SU-DHL-6 (cell line): Measurements from ENCODE around the gene DIS3L2.
"Not testable (repeated sequence)": the region's sequence is repeated elsewhere in the genome, so short reads cannot be mapped to it uniquely, and the experiment has no call there.

Experiments
- H2AFZ ChIP-seq: fragments of 200-600 bp; sonication (generic); 2 replicates; pipeline ENCODE4 v1.6.1; 2014; ENCODE audit warnings: low read depth, mild to moderate bottlenecking, moderate library complexity, mixed read lengths, antibody characterized with exemption, low read length; ENCODE audit not compliant: severe bottlenecking
- H3F3A ChIP-seq: fragments of 200-600 bp; shearing (Covaris generic); 2 replicates; pipeline ENCODE4 v1.6.0; 2016; ENCODE audit warnings: antibody characterized with exemption, mild to moderate bottlenecking; ENCODE audit not compliant: insufficient read depth
- H3K27ac ChIP-seq: fragments of 200-600 bp; sonication (generic); 2 replicates; pipeline ENCODE4 v1.5.1; 2016; ENCODE audit warnings: low read depth, mild to moderate bottlenecking, low read length, moderate library complexity, mixed read lengths
- H3K27me3 ChIP-seq: fragments of 200-600 bp; sonication (generic), shearing (Covaris generic); 2 replicates; pipeline ENCODE4 v1.6.0; 2014; ENCODE audit warnings: mild to moderate bottlenecking, low read length
- H3K36me3 ChIP-seq: fragments of 200-600 bp; sonication (generic); 2 replicates; pipeline ENCODE4 v1.6.1; 2014; ENCODE audit warnings: mild to moderate bottlenecking, low read length, mixed read lengths
- H3K4me2 ChIP-seq: fragments of 300-600, 200-600 bp; shearing (Covaris generic), sonication (generic); 2 replicates; pipeline ENCODE4 v1.6.0; 2014; ENCODE audit warnings: low read length, low read depth, mild to moderate bottlenecking; ENCODE audit not compliant: poor library complexity, severe bottlenecking
- H3K4me3 ChIP-seq: fragments of 200-600 bp; sonication (generic); 2 replicates; pipeline ENCODE4 v1.5.1; 2014; ENCODE audit warnings: antibody characterized with exemption, low read length, mild to moderate bottlenecking, mixed read lengths; ENCODE audit not compliant: insufficient read depth, poor library complexity, severe bottlenecking
- H3K79me2 ChIP-seq: fragments of 200-600 bp; sonication (generic); 2 replicates; pipeline ENCODE4 v1.6.1; 2014; ENCODE audit warnings: mild to moderate bottlenecking, low read length, moderate library complexity; ENCODE audit not compliant: insufficient read depth
- H3K9ac ChIP-seq: fragments of 200-600 bp; sonication (generic); 2 replicates; pipeline ENCODE4 v1.7.0; 2014; ENCODE audit warnings: mild to moderate bottlenecking, low read length
- H3K9me2 ChIP-seq: fragments of 200-600 bp; sonication (generic); replicated peaks from 2 replicates; pipeline ENCODE4 v1.6.1; 2014; ENCODE audit warnings: low read length; ENCODE audit not compliant: insufficient read depth
- H3K9me3 ChIP-seq: fragments of 200-600 bp; sonication (generic); 2 replicates; pipeline ENCODE4 v1.6.1; 2014; ENCODE audit warnings: low read length, mixed read lengths; ENCODE audit not compliant: insufficient read depth
- H4K20me1 ChIP-seq: fragments of 200-600 bp; sonication (generic); 2 replicates; pipeline ENCODE4 v1.6.1; 2014; ENCODE audit warnings: low read depth, mild to moderate bottlenecking, antibody characterized with exemption, low read length, moderate library complexity, mixed read lengths
- EZH2phosphoT487 ChIP-seq: fragments of 200-600 bp; sonication (generic), shearing (Covaris generic); conservative IDR thresholded peaks from 2 replicates; pipeline ENCODE4 v1.6.1; 2018; ENCODE audit warnings: mild to moderate bottlenecking, antibody characterized with exemption, low read length, moderate library complexity, mixed read lengths
- TF ChIP-seq, protein P1 (sequence below): fragments of 200-600 bp; sonication (generic); IDR thresholded peaks from one replicate; pipeline ENCODE4 v1.5.1; 2017; ENCODE audit warnings: antibody characterized with exemption, mild to moderate bottlenecking, low read length, moderate library complexity; ENCODE audit not compliant: insufficient read depth, poor library complexity, severe bottlenecking

Gene DIS3L2

DNA sequence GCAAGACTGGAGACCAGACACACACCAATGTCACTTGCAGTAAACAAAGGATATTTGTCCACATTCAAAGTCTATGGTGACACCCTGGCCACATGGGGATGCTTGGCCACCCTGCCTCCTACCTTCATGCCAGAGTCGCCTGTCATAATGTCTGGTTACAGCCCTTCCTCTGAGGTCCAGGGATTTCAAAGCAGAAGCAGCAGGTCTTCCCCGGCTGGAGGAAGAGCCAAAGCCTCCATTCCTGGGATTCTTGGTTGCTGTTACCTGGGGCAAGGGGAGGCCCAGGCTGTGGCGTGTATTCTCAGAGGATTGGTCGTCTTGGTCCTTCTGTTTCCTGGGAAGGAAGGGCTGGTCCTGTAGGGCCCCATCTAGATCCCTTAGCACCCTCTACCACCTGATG is 414.7 kb downstream of the DIS3L2 start:
- Histone ChIP-seq H3K79me2 (no peaks in the 10 kb centered on the region), H3K4me2 (no peak overlapping the region), H3K9me2 (no peaks in the 10 kb centered on the region), H3K36me3 (no peaks in the 10 kb centered on the region), H3K27me3 (no peaks in the 10 kb centered on the region), H3K27ac (no peak overlapping the region), H3F3A (no peaks in the 10 kb centered on the region), H4K20me1 (no peaks in the 10 kb centered on the region), H3K9ac (no peak overlapping the region), H3K9me3 (no peaks in the 10 kb centered on the region), H3K4me3 (no peak overlapping the region), H2AFZ (no peak overlapping the region)
- TF ChIP-seq EZH2phosphoT487: no peak

DNA sequence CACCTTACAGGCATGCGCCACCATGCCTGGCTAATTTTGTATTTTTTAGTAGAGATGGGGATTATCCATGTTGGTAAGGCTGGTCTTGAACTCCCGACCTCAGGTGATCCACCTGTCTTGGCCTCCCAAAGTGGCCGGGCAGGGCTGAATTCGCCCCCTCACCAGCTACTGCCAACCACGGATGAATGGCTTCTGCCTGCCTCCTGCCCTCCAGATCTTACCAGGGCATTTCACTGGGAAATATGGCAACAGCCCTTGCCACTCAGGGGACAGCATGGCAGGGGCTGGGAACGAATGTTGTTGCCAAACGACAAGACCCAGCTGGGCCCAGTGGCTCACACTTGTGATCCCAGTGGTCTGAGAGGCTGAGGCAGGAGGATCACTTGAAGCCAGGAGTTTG is 415.2 kb downstream of the DIS3L2 start:
- Histone ChIP-seq H4K20me1 (no peaks in the 10 kb centered on the region), H3K9me3 (no peaks in the 10 kb centered on the region), H3K36me3 (no peaks in the 10 kb centered on the region), H3K4me3 (no peak overlapping the region), H3K4me2 (no peak overlapping the region), H3K9ac (no peak overlapping the region), H3F3A (no peaks in the 10 kb centered on the region), H2AFZ (no peak overlapping the region), H3K27ac (no peak overlapping the region), H3K9me2 (no peaks in the 10 kb centered on the region), H3K27me3 (no peaks in the 10 kb centered on the region), H3K79me2 (no peaks in the 10 kb centered on the region)
- no peak for TF ChIP-seq EZH2phosphoT487
- TF ChIP-seq, protein P1, sequence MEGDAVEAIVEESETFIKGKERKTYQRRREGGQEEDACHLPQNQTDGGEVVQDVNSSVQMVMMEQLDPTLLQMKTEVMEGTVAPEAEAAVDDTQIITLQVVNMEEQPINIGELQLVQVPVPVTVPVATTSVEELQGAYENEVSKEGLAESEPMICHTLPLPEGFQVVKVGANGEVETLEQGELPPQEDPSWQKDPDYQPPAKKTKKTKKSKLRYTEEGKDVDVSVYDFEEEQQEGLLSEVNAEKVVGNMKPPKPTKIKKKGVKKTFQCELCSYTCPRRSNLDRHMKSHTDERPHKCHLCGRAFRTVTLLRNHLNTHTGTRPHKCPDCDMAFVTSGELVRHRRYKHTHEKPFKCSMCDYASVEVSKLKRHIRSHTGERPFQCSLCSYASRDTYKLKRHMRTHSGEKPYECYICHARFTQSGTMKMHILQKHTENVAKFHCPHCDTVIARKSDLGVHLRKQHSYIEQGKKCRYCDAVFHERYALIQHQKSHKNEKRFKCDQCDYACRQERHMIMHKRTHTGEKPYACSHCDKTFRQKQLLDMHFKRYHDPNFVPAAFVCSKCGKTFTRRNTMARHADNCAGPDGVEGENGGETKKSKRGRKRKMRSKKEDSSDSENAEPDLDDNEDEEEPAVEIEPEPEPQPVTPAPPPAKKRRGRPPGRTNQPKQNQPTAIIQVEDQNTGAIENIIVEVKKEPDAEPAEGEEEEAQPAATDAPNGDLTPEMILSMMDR: no peak

DNA sequence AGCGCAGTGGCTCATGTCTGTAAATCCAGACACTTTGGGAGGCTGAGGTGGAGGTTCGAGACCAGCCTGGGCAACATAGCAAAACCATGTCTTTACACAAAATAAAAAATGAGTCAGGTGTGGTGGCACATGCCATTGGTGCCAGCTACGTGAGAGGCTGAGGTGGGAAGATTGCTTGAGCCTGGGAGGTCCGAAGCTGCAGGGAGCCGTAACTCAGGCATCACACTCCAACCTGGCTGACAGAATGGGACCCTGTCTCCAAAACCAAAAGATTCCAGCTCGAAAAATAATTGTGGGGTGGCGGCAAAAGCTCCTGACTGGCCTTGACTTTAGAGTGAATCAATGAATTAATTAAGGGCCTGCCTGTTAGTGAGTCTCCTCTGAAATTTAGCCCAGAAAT is 415.8 kb downstream of the DIS3L2 start:
- no peaks in the 10 kb centered on the region for H3K9me3 ChIP-seq
- H3K79me2 ChIP-seq: no peaks in the 10 kb centered on the region
- H3K9ac ChIP-seq: no peak overlapping the region
- H3K27ac ChIP-seq: no peak overlapping the region
- H2AFZ ChIP-seq: no peak overlapping the region
- H3K36me3 ChIP-seq: no peaks in the 10 kb centered on the region
- no peak overlapping the region for H3K4me2 ChIP-seq
- no peaks in the 10 kb centered on the region for H3F3A ChIP-seq
- no peak overlapping the region for H3K4me3 ChIP-seq
- H3K9me2 ChIP-seq: no peaks in the 10 kb centered on the region
- H4K20me1 ChIP-seq: no peaks in the 10 kb centered on the region
- H3K27me3 ChIP-seq: no peaks in the 10 kb centered on the region
- TF ChIP-seq, protein P1: no peak
- TF ChIP-seq EZH2phosphoT487: no peak

DNA sequence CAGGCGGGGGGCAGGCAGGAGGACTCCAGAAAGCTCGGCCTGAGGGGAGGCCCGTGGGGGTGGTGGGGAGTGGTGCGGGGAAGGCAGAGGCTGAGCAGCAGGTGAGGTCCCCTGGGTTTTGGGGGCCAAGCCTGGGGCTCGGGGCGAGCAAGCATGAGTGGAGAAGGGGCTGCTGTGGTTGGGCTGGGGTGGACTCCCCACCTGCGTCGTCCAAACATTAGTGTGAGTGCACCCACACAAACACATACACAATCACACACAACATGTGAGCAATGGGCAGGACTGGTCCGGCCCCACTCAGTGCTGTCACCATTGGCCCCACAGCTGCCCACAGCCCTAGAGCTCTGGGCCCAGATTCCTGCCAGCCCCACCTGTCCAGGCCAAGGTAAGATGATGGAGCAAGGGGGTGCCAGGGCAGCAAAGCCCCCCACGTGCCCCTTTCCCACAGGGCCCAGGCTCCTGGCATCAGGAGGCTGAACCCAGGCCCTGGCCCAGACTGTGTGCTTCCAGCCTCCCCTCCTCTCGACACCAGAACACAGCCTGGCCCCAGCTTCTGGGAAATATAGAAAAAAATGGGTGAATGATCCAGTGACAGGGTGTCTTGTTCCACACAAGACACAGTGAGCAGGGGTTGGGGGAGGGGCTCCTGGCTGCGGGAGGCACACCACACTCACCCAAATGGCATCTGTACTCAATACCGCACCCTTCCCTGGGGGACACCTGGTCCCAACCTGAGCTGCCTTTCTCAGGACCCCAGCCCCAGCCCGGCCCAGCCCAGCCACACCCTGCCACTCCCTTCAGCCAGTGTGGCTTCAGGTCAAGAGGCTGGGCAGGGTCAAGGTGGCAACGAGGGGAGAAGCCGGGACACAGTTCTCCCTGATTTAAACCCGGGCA is 416.6 kb downstream of the DIS3L2 start:
- H3K4me2 ChIP-seq: no peak overlapping the region
- no peak overlapping the region for H3K9ac ChIP-seq
- H3K36me3 ChIP-seq: no peaks in the 10 kb centered on the region
- no peaks in the 10 kb centered on the region for H3K27me3 ChIP-seq
- no peaks in the 10 kb centered on the region for H3K79me2 ChIP-seq
- no peaks in the 10 kb centered on the region for H3F3A ChIP-seq
- no peaks in the 10 kb centered on the region for H4K20me1 ChIP-seq
- H3K9me3 ChIP-seq: no peaks in the 10 kb centered on the region
- no peak for TF ChIP-seq EZH2phosphoT487
- TF ChIP-seq, protein P1: no peak
- no peak overlapping the region for H2AFZ ChIP-seq
- no peak overlapping the region for H3K27ac ChIP-seq
- H3K9me2 ChIP-seq: no peaks in the 10 kb centered on the region
- no peak overlapping the region for H3K4me3 ChIP-seq

DNA sequence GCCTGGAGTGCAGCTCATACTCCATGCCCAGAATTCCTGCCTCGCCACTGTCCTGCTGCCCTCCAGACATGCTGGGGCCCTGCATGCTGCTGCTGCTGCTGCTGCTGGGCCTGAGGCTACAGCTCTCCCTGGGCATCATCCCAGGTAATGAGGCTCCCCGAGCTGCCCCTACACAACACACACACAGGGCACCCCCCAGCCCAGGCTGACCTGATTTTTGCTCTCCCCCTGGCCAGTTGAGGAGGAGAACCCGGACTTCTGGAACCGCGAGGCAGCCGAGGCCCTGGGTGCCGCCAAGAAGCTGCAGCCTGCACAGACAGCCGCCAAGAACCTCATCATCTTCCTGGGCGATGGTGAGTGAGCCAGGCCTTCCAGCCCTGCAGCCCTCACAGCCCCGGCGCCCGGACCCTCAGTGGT is 417.2 kb downstream of the DIS3L2 start, which contains the start of gene ALPP:
Gene ALPP (plus strand): TSS at position 17 of the 417 bp plus-strand sequence. CDS start 52 bp downstream, at position 69.
- not testable (repeated sequence) for H3K27me3 ChIP-seq, H3K4me2 ChIP-seq, H3K79me2 ChIP-seq, H4K20me1 ChIP-seq, H3K36me3 ChIP-seq, H3K9me3 ChIP-seq, H3K9ac ChIP-seq, H3K9me2 ChIP-seq, H3F3A ChIP-seq, H3K4me3 ChIP-seq, H2AFZ ChIP-seq, H3K27ac ChIP-seq
